ENCODE results near the gene TAF3.

TAF3 gene

GRCh38 chr10:7984896-7985295, 166.6 kb downstream of the TAF3 start:
- H3K9me2 ChIP-seq (replicated peaks; ENCODE audit: insufficient read depth, low read length) = no peaks in the 10 kb centered on the region
- no peaks in the 10 kb centered on the region for H4K20me1 ChIP-seq (ENCODE audit: insufficient read depth, low read length)
- H3K27me3 ChIP-seq (replicated peaks; ENCODE audit: insufficient read depth, low read length) = no peaks in the 10 kb centered on the region
- no peaks in the 10 kb centered on the region for H3F3A ChIP-seq (ENCODE audit: insufficient read depth, low read length)
- no peak overlapping the region for H3K9ac ChIP-seq (ENCODE audit: low read length)
- no peak for DNase-seq
- H3K9me3 ChIP-seq (replicated peaks; ENCODE audit: insufficient read depth, low read length) = no peaks in the 10 kb centered on the region
- H2AFZ ChIP-seq (ENCODE audit: low read length) = no peak overlapping the region
- no peak overlapping the region for H3K4me3 ChIP-seq (ENCODE audit: low read length)
- TF ChIP-seq EZH2 (optimal IDR thresholded peaks at IDR 0.05; ENCODE audit: low read depth, low read length) = no peak
- TF ChIP-seq, protein P1, sequence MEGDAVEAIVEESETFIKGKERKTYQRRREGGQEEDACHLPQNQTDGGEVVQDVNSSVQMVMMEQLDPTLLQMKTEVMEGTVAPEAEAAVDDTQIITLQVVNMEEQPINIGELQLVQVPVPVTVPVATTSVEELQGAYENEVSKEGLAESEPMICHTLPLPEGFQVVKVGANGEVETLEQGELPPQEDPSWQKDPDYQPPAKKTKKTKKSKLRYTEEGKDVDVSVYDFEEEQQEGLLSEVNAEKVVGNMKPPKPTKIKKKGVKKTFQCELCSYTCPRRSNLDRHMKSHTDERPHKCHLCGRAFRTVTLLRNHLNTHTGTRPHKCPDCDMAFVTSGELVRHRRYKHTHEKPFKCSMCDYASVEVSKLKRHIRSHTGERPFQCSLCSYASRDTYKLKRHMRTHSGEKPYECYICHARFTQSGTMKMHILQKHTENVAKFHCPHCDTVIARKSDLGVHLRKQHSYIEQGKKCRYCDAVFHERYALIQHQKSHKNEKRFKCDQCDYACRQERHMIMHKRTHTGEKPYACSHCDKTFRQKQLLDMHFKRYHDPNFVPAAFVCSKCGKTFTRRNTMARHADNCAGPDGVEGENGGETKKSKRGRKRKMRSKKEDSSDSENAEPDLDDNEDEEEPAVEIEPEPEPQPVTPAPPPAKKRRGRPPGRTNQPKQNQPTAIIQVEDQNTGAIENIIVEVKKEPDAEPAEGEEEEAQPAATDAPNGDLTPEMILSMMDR (IDR thresholded peaks at IDR 0.05; ENCODE audit: low read length) = no peak
- no peak for TF ChIP-seq EZH2phosphoT487 (IDR thresholded peaks at IDR 0.05; ENCODE audit: low read length)
- no peaks in the 10 kb centered on the region for H3K79me2 ChIP-seq (ENCODE audit: low read length)
- H3K36me3 ChIP-seq (replicated peaks; ENCODE audit: insufficient read depth, low read length) = no peaks in the 10 kb centered on the region
- no peak overlapping the region for H3K4me2 ChIP-seq (ENCODE audit: low read depth, low read length)
- H3K27ac ChIP-seq (ENCODE audit: low read length) = no peak overlapping the region
- H3K4me1 ChIP-seq (ENCODE audit: low read length) = no peaks in the 10 kb centered on the region

- no peaks in the 10 kb centered on the region for H4K20me1 ChIP-seq (ENCODE audit: insufficient read depth, low read length)
- H3K9me2 ChIP-seq (replicated peaks; ENCODE audit: insufficient read depth, low read length) = no peaks in the 10 kb centered on the region
- no peaks in the 10 kb centered on the region for H3K27me3 ChIP-seq (replicated peaks; ENCODE audit: insufficient read depth, low read length)
- H3K9me3 ChIP-seq (replicated peaks; ENCODE audit: insufficient read depth, low read length) = no peaks in the 10 kb centered on the region
- H3K79me2 ChIP-seq (ENCODE audit: low read length) = no peaks in the 10 kb centered on the region
- no peaks in the 10 kb centered on the region for H3K4me1 ChIP-seq (ENCODE audit: low read length)
- H3F3A ChIP-seq (ENCODE audit: insufficient read depth, low read length) = no peaks in the 10 kb centered on the region
- DNase-seq = no peak
- no peaks in the 10 kb centered on the region for H3K36me3 ChIP-seq (replicated peaks; ENCODE audit: insufficient read depth, low read length)
- no peak overlapping the region for H3K9ac ChIP-seq (ENCODE audit: low read length)
- H3K27ac ChIP-seq (ENCODE audit: low read length) = no peak overlapping the region
- no peak overlapping the region for H3K4me3 ChIP-seq (ENCODE audit: low read length)
- no peak overlapping the region for H2AFZ ChIP-seq (ENCODE audit: low read length)
- TF ChIP-seq EZH2phosphoT487 (IDR thresholded peaks at IDR 0.05; ENCODE audit: low read length) (no peak), EZH2 (optimal IDR thresholded peaks at IDR 0.05; ENCODE audit: low read depth, low read length) (no peak)
- TF ChIP-seq, protein P1 (IDR thresholded peaks at IDR 0.05; ENCODE audit: low read length) = no peak
- H3K4me2 ChIP-seq (ENCODE audit: low read depth, low read length) = no peak overlapping the region
Measured at GRCh38 chr10:7986851-7987250, 168.5 kb downstream of the TAF3 start.

DNA sequence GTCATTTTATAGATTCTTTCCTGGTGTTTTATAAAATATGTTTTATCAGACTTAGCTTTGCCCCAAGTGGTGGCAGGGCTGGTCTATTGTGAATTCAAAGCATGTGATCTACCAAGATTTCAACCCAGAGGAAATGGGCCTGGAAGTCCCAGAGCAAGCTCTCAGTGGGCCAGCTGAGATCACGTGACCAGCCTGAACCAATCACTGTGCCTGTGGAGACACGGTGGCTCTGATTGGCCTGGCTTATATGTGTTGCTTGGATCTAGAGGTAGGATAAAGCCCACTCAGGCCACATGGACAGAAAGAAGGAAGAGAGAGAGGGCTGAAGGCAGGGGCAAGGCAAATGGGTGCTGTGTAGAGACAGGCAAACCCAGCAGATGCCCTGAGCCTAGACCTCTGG, 170.7 kb downstream of the TAF3 start:
- no peak overlapping the region for H3K9ac ChIP-seq (ENCODE audit: low read length)
- H3K4me3 ChIP-seq (ENCODE audit: low read length) = no peak overlapping the region
- H4K20me1 ChIP-seq (ENCODE audit: insufficient read depth, low read length) = no peaks in the 10 kb centered on the region
- DNase-seq = no peak
- no peaks in the 10 kb centered on the region for H3K79me2 ChIP-seq (ENCODE audit: low read length)
- H3K4me2 ChIP-seq (ENCODE audit: low read depth, low read length) = no peak overlapping the region
- H3K9me2 ChIP-seq (replicated peaks; ENCODE audit: insufficient read depth, low read length) = no peaks in the 10 kb centered on the region
- no peak overlapping the region for H2AFZ ChIP-seq (ENCODE audit: low read length)
- no peaks in the 10 kb centered on the region for H3K4me1 ChIP-seq (ENCODE audit: low read length)
- H3K27me3 ChIP-seq (replicated peaks; ENCODE audit: insufficient read depth, low read length) = no peaks in the 10 kb centered on the region
- H3K36me3 ChIP-seq (replicated peaks; ENCODE audit: insufficient read depth, low read length) = no peaks in the 10 kb centered on the region
- no peaks in the 10 kb centered on the region for H3F3A ChIP-seq (ENCODE audit: insufficient read depth, low read length)
- H3K27ac ChIP-seq (ENCODE audit: low read length) = no peak overlapping the region
- TF ChIP-seq EZH2 (optimal IDR thresholded peaks at IDR 0.05; ENCODE audit: low read depth, low read length) (no peak), EZH2phosphoT487 (IDR thresholded peaks at IDR 0.05; ENCODE audit: low read length) (no peak)
- TF ChIP-seq, protein P1 (IDR thresholded peaks at IDR 0.05; ENCODE audit: low read length) = no peak
- no peaks in the 10 kb centered on the region for H3K9me3 ChIP-seq (replicated peaks; ENCODE audit: insufficient read depth, low read length)
